HepG2 (cell line): ENCODE results near the gene CISH. TPM values are rescaled to one million over a fixed set of nuclear protein-coding genes. Genes with fewer than 3 reads are reported as not detected.

Experiments
- AGO1 ChIP-seq: fragments of 200-400 bp; formaldehyde crosslinking; IDR thresholded peaks from 2 replicates; pipeline ENCODE4 v1.6.1; 2017; ENCODE audit warnings: mild to moderate bottlenecking, low read depth, low read length, moderate library complexity; ENCODE audit not compliant: poor library complexity, severe bottlenecking
- ATF1 ChIP-seq: IDR thresholded peaks from 2 replicates; pipeline ENCODE4 v1.6.1; 2016; ENCODE audit warnings: mild to moderate bottlenecking, control low read depth
- ETS1 ChIP-seq: sonication (generic); formaldehyde crosslinking; IDR thresholded peaks from 2 replicates; pipeline ENCODE4 v1.4.0; 2020; ENCODE audit warnings: missing genetic modification reagents
- KLF9 ChIP-seq: IDR thresholded peaks from 2 replicates; pipeline ENCODE4 v1.6.1; 2016; ENCODE audit warnings: low read depth
- NFKB2 ChIP-seq: sonication (generic); formaldehyde crosslinking; IDR thresholded peaks from 2 replicates; pipeline ENCODE4 v1.4.0; 2020; ENCODE audit warnings: missing genetic modification reagents, borderline replicate concordance
- SUZ12 ChIP-seq: fragments of 150-350 bp; IDR thresholded peaks from 2 replicates; pipeline ENCODE4 v1.6.1; 2014; ENCODE audit warnings: low read depth, low read length
- ZBED4 ChIP-seq: sonication (generic); formaldehyde crosslinking; IDR thresholded peaks from 2 replicates; pipeline ENCODE4 v1.4.0; 2020; ENCODE audit warnings: missing genetic modification reagents, borderline replicate concordance
- ZEB1 ChIP-seq: IDR thresholded peaks from 2 replicates; pipeline ENCODE4 v1.6.1; 2012; ENCODE audit warnings: mild to moderate bottlenecking, low read depth, inconsistent platforms; ENCODE audit not compliant: insufficient replicate concordance
- ZNF124 ChIP-seq: sonication (generic); formaldehyde crosslinking; IDR thresholded peaks from 2 replicates; pipeline ENCODE4 v1.4.0; 2020; ENCODE audit warnings: missing genetic modification reagents
- ZNF547 ChIP-seq: sonication (generic); formaldehyde crosslinking; IDR thresholded peaks from 2 replicates; pipeline ENCODE4 v1.5.1; 2020; ENCODE audit warnings: mild to moderate bottlenecking, missing genetic modification reagents
- ZNF800 ChIP-seq: sonication (generic); formaldehyde crosslinking; IDR thresholded peaks from 2 replicates; pipeline ENCODE4 v1.4.0; 2020; ENCODE audit warnings: missing genetic modification reagents
- polyA plus RNA-seq, 8 experiments: library from polyadenylated mRNA; depleted of rRNA in 3 of 8; stranded (reverse) in 7 of 8; unstranded in 1 of 8; fragments of >200 nt; fragmentation: Illumina TruSeq in 4 of 8; extraction: Trizol in 4 of 8; gene quantifications; 2 replicates each; pipeline versions ENCODE4 v1.2.1 to v1.2.3, GENCODE V29; 2011 to 2016; ENCODE audit warnings: low read depth in 4 of 8, missing spikeins in 1 of 8, mixed read lengths in 1 of 8; ENCODE audit not compliant: insufficient read depth in 1 of 8
- total RNA-seq, 5 experiments: library from RNA; depleted of rRNA; stranded (reverse); fragments of >200 nt; fragmentation: Illumina TruSeq; extraction: Trizol; gene quantifications; 2 replicates each; pipeline ENCODE4 v1.2.3, GENCODE V29; 2016; ENCODE audit warnings: low read depth in 1 of 5
- TF ChIP-seq, protein P1 (sequence below): sonication (generic); formaldehyde crosslinking; IDR thresholded peaks from 2 replicates; pipeline ENCODE4 v1.4.0; 2020; ENCODE audit warnings: mild to moderate bottlenecking, low read depth, missing genetic modification reagents
- TF ChIP-seq, protein P2 (sequence below): IDR thresholded peaks from 2 replicates; pipeline ENCODE4 v1.6.1; 2016; ENCODE audit warnings: missing genetic modification reagents, missing compliant biosample characterization
- TF ChIP-seq, protein P3 (sequence below): sonication (generic); formaldehyde crosslinking; IDR thresholded peaks from 2 replicates; pipeline ENCODE4 v1.5.0; 2020; ENCODE audit warnings: mild to moderate bottlenecking, missing genetic modification reagents
- TF ChIP-seq, protein P4 (sequence below): sonication (generic); formaldehyde crosslinking; IDR thresholded peaks from 2 replicates; pipeline ENCODE4 v1.8.1; 2023; ENCODE audit warnings: mild to moderate bottlenecking, inconsistent platforms, moderate library complexity, missing genetic modification reagents, borderline replicate concordance

CISH gene
- total and polyA plus RNA-seq, 2 of the 13 experiments (the other 11 are each of a cell fraction or from before 2014, with no cell fraction given): 0.91 to 1.5 TPM

DNA sequence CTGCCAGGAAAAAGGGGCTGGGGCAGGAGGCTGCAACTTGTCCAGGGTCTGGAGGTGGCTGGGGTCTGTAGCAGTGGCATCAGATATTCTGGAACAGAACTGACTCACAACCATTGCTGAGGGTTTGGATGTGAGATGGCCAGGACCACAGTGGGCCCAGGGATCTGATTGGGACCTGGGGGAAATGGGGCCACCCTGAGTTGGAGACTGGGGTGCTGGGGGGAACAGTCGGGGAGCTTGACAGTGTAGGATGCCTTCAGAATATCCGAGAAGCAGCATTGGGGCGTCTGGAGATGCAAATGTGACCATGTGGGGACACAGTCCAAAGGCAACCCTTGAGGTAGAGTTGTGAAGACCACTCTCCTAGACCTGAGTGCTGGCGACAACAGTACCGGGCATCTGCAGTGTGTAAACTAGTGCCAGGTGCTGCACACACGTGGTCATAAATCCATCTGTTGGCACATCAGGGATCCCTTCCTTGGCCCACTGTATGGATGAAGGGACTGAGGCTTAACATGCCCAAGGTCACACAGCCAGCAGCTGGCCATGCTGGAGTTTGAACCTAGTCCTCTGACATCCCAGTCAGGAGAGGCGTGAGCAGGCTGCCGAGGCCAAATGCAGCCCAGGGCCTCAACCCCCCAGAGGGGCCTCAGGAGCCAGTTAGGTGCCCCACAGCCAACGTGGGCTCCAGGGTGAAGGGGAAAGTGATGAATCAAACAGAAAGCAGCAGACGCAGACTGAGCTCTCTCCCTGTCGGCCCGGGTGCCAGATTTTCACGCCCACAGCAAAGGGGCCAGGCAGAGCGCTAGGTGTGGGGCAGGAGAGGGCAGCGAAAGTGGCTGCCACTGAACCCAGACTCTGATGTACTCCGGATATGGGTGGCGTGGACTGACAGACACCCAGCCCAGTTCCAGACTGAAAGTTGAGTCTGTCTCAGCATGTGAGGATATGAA is 23.5 kb downstream of the CISH start (continued):
- no peak for TF ChIP-seq SUZ12
- no peak for TF ChIP-seq ZNF547 (CRISPR knock-in tag)
- TF ChIP-seq, protein P1, sequence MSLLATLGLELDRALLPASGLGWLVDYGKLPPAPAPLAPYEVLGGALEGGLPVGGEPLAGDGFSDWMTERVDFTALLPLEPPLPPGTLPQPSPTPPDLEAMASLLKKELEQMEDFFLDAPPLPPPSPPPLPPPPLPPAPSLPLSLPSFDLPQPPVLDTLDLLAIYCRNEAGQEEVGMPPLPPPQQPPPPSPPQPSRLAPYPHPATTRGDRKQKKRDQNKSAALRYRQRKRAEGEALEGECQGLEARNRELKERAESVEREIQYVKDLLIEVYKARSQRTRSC: no peak
- TF ChIP-seq AGO1: no peak
- 0 out of 2 replicates have a peak, but pooled peaks have one; percentile 66 for TF ChIP-seq ZNF124 (CRISPR knock-in tag)
- TF ChIP-seq, protein P2, sequence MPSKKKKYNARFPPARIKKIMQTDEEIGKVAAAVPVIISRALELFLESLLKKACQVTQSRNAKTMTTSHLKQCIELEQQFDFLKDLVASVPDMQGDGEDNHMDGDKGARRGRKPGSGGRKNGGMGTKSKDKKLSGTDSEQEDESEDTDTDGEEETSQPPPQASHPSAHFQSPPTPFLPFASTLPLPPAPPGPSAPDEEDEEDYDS: no peak
- TF ChIP-seq ATF1 (CRISPR knock-in tag): no peak
- TF ChIP-seq ETS1 (CRISPR knock-in tag): no peak
- no peak; the same call in 1 of the 2 replicates for TF ChIP-seq ZBED4 (CRISPR knock-in tag)
- TF ChIP-seq, protein P3, sequence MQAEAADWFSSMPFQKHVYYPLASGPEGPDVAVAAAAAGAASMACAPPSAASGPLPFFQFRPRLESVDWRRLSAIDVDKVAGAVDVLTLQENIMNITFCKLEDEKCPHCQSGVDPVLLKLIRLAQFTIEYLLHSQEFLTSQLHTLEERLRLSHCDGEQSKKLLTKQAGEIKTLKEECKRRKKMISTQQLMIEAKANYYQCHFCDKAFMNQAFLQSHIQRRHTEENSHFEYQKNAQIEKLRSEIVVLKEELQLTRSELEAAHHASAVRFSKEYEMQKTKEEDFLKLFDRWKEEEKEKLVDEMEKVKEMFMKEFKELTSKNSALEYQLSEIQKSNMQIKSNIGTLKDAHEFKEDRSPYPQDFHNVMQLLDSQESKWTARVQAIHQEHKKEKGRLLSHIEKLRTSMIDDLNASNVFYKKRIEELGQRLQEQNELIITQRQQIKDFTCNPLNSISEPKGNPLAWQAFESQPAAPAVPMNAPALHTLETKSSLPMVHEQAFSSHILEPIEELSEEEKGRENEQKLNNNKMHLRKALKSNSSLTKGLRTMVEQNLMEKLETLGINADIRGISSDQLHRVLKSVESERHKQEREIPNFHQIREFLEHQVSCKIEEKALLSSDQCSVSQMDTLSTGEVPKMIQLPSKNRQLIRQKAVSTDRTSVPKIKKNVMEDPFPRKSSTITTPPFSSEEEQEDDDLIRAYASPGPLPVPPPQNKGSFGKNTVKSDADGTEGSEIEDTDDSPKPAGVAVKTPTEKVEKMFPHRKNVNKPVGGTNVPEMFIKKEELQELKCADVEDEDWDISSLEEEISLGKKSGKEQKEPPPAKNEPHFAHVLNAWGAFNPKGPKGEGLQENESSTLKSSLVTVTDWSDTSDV (CRISPR knock-in tag): no peak
- no peak; the same call in 1 of the 2 replicates for TF ChIP-seq KLF9 (CRISPR knock-in tag)
- TF ChIP-seq ZNF800 (CRISPR knock-in tag): no peak
- TF ChIP-seq, protein P4, sequence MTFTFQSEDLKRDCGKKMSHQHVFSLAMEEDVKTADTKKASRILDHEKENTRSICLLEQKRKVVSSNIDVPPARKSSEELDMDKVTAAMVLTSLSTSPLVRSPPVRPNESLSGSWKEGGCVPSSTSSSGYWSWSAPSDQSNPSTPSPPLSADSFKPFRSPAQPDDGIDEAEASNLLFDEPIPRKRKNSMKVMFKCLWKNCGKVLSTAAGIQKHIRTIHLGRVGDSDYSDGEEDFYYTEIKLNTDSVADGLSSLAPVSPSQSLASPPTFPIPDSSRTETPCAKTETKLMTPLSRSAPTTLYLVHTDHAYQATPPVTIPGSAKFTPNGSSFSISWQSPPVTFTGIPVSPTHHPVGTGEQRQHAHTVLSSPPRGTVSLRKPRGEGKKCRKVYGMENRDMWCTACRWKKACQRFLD: no peak
- peak; percentile 84; the same call in 1 of the 2 replicates for TF ChIP-seq NFKB2 (CRISPR knock-in tag)
- TF ChIP-seq ZEB1: no peak
